IPS-20b (cell line): ENCODE results near the gene MYO16.

Source experiments
- H3K27ac ChIP-seq: one replicate; pipeline ENCODE4 v1.5.1; 2013; ENCODE audit warnings: low read length
- H3K27me3 ChIP-seq: 2 replicates; pipeline ENCODE4 v1.6.1; 2013; ENCODE audit warnings: mild to moderate bottlenecking, low read length, inconsistent platforms; ENCODE audit not compliant: insufficient read depth
- H3K36me3 ChIP-seq: 2 replicates; pipeline ENCODE4 v1.6.1; 2013; ENCODE audit warnings: low read depth, mild to moderate bottlenecking, inconsistent platforms, low read length, moderate library complexity; ENCODE audit not compliant: insufficient read depth
- H3K4me1 ChIP-seq: 2 replicates; pipeline ENCODE4 v1.6.1; 2013; ENCODE audit warnings: mild to moderate bottlenecking, control low read depth, inconsistent platforms, low read length, moderate library complexity; ENCODE audit not compliant: insufficient read depth
- H3K4me3 ChIP-seq: 2 replicates; pipeline ENCODE4 v1.5.1; 2013; ENCODE audit warnings: mild to moderate bottlenecking, low read length, inconsistent platforms
- H3K9ac ChIP-seq: 2 replicates; pipeline ENCODE4 v1.6.1; 2013; ENCODE audit warnings: low read depth, mild to moderate bottlenecking, inconsistent platforms, low read length, moderate library complexity
- H3K9me3 ChIP-seq: 2 replicates; pipeline ENCODE4 v1.6.1; 2013; ENCODE audit warnings: mild to moderate bottlenecking, low read depth, low read length, inconsistent platforms; ENCODE audit not compliant: insufficient read depth

MYO16 gene

DNA sequence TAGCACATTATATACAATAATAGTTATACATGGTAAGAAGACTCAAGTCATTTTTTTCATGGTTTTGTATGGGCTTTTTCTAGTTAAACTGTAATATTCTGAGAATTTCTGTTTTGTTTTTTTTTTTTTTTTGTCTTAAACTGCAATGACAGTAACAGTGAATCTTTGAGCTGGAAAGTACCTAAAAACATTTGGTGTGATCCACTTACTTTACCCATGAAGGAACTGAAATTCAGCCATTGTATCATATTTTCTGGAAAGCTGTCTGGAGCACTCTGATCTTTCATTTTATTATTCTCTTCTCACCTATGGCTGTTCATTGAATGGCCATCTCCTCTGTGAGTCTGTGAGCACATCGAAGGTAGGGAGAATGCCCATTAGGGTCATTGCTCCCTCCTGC lies 37.8 kb downstream of the MYO16 start:
- Histone ChIP-seq H3K9ac (no peak overlapping the region), H3K4me3 (no peak overlapping the region)

DNA sequence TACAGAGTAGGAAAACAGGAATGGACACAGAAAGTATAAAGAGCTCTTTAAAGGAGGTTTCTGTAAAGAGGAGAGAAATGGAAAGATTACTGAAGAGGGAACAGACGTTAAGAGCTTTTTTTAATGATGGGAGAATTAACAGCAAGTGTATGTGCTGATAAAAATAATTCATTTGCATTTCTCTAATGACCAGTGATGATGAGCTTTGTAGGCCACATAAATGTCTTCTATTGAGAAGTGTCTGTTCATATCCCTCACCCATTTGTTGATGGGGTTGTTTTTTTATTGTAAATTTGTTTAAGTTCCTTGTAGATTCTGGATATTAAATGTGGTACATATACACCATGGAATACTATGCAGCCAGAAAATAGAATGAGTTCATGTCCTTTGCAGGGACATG lies 40.0 kb downstream of the MYO16 start:
- H3K36me3 ChIP-seq, result no peaks in the 10 kb centered on the region
- no peaks in the 10 kb centered on the region for H3K4me1 ChIP-seq
- H3K4me3 ChIP-seq, result no peak overlapping the region

More for the DNA sequence above, 37.8 kb downstream of the MYO16 start:
- H3K36me3 ChIP-seq, result no peaks in the 10 kb centered on the region
- H3K27me3 ChIP-seq, result no peaks in the 10 kb centered on the region
- H3K4me1 ChIP-seq, result no peaks in the 10 kb centered on the region
- H3K27ac ChIP-seq, result no peak overlapping the region
- no peaks in the 10 kb centered on the region; the same call in 1 of the 2 replicates for H3K9me3 ChIP-seq

DNA sequence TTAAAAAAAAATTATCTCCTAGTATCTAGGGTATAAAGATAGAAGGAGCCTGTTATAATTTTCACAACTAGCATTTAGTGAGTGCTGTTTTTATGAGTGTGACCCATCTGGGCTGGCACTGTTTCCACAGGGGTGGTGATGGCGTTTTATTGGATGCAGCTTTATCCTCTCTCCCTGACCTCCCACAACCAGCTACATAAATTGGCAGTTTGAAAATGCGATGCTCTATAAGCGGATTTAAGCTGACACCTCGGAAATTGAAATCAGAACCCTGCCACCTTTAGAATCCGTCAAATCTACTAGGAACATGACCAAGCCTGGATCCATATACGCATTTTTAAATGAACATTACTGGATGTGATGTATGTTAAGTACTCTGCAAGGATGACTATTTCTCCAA lies 44.9 kb downstream of the MYO16 start:
- Histone ChIP-seq H3K27ac (no peak overlapping the region), H3K4me1 (no peaks in the 10 kb centered on the region), H3K9ac (no peak overlapping the region), H3K4me3 (no peak overlapping the region), H3K36me3 (no peaks in the 10 kb centered on the region), H3K27me3 (no peaks in the 10 kb centered on the region), H3K9me3 (no peaks in the 10 kb centered on the region)

More for the DNA sequence above, 40.0 kb downstream of the MYO16 start:
- Histone ChIP-seq H3K9ac (no peak overlapping the region), H3K27ac (no peak overlapping the region), H3K27me3 (no peaks in the 10 kb centered on the region), H3K9me3 (no peaks in the 10 kb centered on the region)

- Histone ChIP-seq H3K27me3 (no peaks in the 10 kb centered on the region), H3K4me3 (no peak overlapping the region)
These were observed 45.4 kb downstream of the MYO16 start for GRCh38 chr13:108674771-108675170.

DNA sequence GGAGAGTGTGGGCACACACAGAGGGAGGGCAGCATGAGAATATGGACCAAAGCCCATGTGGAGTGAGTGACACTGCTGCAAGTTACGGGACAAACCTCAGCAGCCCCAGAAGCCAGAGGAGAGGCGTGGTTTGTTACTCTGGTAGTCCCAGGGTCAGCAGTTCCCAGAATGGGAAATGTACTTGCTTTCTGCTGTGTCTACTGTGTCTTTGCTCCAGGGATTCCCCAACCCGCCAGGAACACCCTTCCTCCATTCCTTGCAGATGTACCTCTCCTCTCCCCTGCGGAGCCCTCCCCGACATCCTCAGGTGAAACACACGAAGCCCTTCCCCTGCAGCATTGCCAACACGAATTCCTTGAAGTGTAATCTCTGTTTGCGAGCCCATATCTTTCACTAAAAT lies 47.2 kb downstream of the MYO16 start:
- H3K4me1 ChIP-seq, result no peaks in the 10 kb centered on the region
- no peak overlapping the region for H3K4me3 ChIP-seq
- H3K27ac ChIP-seq, result no peak overlapping the region
- H3K9me3 ChIP-seq, result no peaks in the 10 kb centered on the region
- no peak overlapping the region for H3K9ac ChIP-seq
- H3K27me3 ChIP-seq, result no peaks in the 10 kb centered on the region
- H3K36me3 ChIP-seq, result no peaks in the 10 kb centered on the region

More at GRCh38 chr13:108674771-108675170, 45.4 kb downstream of the MYO16 start:
- no peaks in the 10 kb centered on the region for H3K4me1 ChIP-seq
- no peaks in the 10 kb centered on the region for H3K9me3 ChIP-seq
- no peak overlapping the region for H3K9ac ChIP-seq
- H3K27ac ChIP-seq, result no peak overlapping the region
- no peaks in the 10 kb centered on the region for H3K36me3 ChIP-seq

- Histone ChIP-seq H3K27me3 (no peaks in the 10 kb centered on the region), H3K4me1 (no peaks in the 10 kb centered on the region), H3K9me3 (no peaks in the 10 kb centered on the region), H3K4me3 (no peak overlapping the region), H3K36me3 (no peaks in the 10 kb centered on the region), H3K27ac (no peak overlapping the region), H3K9ac (no peak overlapping the region)
These were observed 48.4 kb downstream of the MYO16 start for GRCh38 chr13:108677806-108678205.

- H3K9me3 ChIP-seq, result no peaks in the 10 kb centered on the region
- H3K27me3 ChIP-seq, result no peaks in the 10 kb centered on the region
- H3K9ac ChIP-seq, result no peak overlapping the region
- no peak overlapping the region for H3K27ac ChIP-seq
- no peaks in the 10 kb centered on the region for H3K4me1 ChIP-seq
- H3K4me3 ChIP-seq, result no peak overlapping the region
- no peaks in the 10 kb centered on the region for H3K36me3 ChIP-seq
These were observed 50.6 kb downstream of the MYO16 start for GRCh38 chr13:108680011-108680410.

DNA sequence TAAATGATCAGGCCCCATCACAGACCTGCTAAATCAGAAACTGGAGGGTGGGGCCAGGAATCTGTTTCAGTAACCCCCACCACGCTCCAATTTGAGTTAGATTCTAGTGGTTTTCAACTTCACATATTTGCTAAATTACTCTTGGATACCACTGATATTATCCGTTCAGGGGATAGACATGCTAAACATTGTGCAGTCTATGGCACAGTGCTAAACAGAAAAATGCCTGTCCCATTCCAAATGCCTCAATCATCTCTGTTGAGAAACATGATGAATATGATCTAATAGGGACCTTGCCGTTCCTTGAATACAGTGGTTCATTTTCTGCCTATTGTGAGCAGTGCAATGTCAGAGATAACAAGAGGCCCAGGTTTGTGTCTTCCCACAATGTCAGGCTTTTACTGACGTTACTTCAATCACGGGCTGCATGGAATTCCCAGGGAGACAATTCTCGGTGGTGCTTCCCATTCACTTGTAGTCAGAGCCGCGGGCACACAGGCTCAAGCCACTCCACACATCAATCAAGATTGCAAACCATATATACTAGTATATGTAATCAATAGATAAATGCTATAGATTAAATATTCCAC lies 52.7 kb downstream of the MYO16 start:
- H3K27me3 ChIP-seq, result no peaks in the 10 kb centered on the region
- H3K9me3 ChIP-seq, result no peaks in the 10 kb centered on the region
- H3K36me3 ChIP-seq, result no peaks in the 10 kb centered on the region
- no peak overlapping the region for H3K27ac ChIP-seq
- no peak overlapping the region for H3K9ac ChIP-seq
- H3K4me3 ChIP-seq, result no peak overlapping the region
- H3K4me1 ChIP-seq, result no peaks in the 10 kb centered on the region

DNA sequence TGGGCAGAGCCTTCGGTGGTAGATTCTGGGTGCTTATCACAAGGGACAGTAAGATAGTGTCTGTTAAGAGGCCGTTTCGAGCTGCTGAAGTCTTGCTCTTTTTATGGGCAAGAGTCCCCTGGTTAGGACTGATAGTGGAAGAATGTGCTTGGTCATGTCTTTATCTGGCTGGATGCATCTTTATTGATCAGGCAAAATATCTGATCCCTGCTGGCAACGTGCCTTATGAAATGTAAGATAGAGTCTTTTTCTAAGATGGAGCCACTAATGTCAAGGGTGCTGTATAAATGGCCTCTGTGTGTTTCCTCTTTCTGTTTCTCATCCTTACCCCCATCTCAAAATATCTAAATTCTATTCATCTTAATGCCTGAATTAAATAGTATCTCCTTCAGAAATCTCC lies 53.3 kb downstream of the MYO16 start:
- Histone ChIP-seq H3K27me3 (no peaks in the 10 kb centered on the region), H3K27ac (no peak overlapping the region), H3K4me3 (no peak overlapping the region), H3K4me1 (no peaks in the 10 kb centered on the region), H3K9ac (no peak overlapping the region), H3K9me3 (no peaks in the 10 kb centered on the region), H3K36me3 (no peaks in the 10 kb centered on the region)

DNA sequence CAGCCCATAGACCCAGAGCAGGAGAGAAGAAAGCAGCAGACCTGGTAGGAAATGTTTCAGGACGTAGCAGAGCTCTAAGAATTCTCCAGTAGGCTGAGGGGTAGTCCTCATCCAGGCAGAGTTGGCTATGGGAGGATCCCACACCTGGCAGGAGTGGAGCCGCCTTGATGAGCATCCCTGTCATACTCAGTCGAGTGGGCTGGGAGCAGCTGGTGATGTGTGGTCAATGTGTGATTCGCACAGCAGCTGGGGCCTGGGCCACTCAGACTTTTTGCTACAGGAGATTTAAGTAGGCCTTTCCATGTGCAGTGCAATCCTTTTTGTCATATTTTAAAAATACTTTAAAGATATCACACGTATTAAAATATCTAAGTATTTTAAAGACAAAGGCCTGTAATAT lies 56.6 kb downstream of the MYO16 start:
- Histone ChIP-seq H3K9ac (no peak overlapping the region), H3K27me3 (no peaks in the 10 kb centered on the region), H3K27ac (no peak overlapping the region), H3K36me3 (no peaks in the 10 kb centered on the region), H3K9me3 (no peaks in the 10 kb centered on the region), H3K4me3 (no peak overlapping the region), H3K4me1 (no peaks in the 10 kb centered on the region)

GRCh38 chr13:108690726-108691125 lies 61.3 kb downstream of the MYO16 start:
- Histone ChIP-seq H3K4me3 (no peak overlapping the region), H3K36me3 (no peaks in the 10 kb centered on the region), H3K27ac (no peak overlapping the region), H3K27me3 (no peaks in the 10 kb centered on the region), H3K4me1 (no peaks in the 10 kb centered on the region), H3K9me3 (no peaks in the 10 kb centered on the region), H3K9ac (no peak overlapping the region)

- peaks cover 6% of the 10 kb centered on the region; the same call in 1 of the 2 replicates for H3K9me3 ChIP-seq
- no peaks in the 10 kb centered on the region for H3K4me1 ChIP-seq
- H3K36me3 ChIP-seq, result no peaks in the 10 kb centered on the region
- no peak overlapping the region for H3K4me3 ChIP-seq
- H3K27me3 ChIP-seq, result no peaks in the 10 kb centered on the region
- H3K27ac ChIP-seq, result no peak overlapping the region
- no peak overlapping the region for H3K9ac ChIP-seq
These were observed 71.2 kb downstream of the MYO16 start for GRCh38 chr13:108700422-108701170.
